Caco-2 (cell line): Measurements from ENCODE around the gene SH3BGRL2. TPM values are rescaled to one million over a fixed set of nuclear protein-coding genes. Genes with fewer than 3 reads are reported as not detected.

Source experiments
- BruUV-seq: library from RNA; stranded (reverse); fragments of 400-500 nt; replicated peaks from 2 replicates; lab custom pipeline; 2021; lab: Mats Ljungman, UMichigan
- CTCF ChIA-PET: fragments of 300-600 bp; sonication (Branson Sonifier 250); formaldehyde crosslinking; loops from one replicate; lab custom pipeline; 2022; ENCODE audit warnings: antibody characterized with exemption; lab: Charles Lee
- POLR2A ChIA-PET: fragments of 300-600 bp; sonication (Branson Sonifier 250); formaldehyde crosslinking; loops from one replicate; lab custom pipeline; 2022; ENCODE audit warnings: antibody characterized with exemption; lab: Charles Lee
- DNase-seq, 2 experiments: peaks; one replicate each; pipeline versions ENCODE4 v3.0.0 to v3.0.0-alpha.2; 2020 to 2022
- H3K27me3 ChIP-seq: replicated peaks from 2 replicates; pipeline ENCODE4 v1.6.0; 2011; ENCODE audit warnings: low read length; ENCODE audit not compliant: control insufficient read depth, insufficient read depth
- H3K36me3 ChIP-seq: 2 replicates; pipeline ENCODE4 v1.5.1; 2011; ENCODE audit warnings: low read length; ENCODE audit not compliant: control insufficient read depth, insufficient read depth
- H3K4me1 ChIP-seq: fragments of 250-450 bp; sonication (Bioruptor Pico); 2 replicates; pipeline ENCODE4 v1.5.1; 2020; ENCODE audit warnings: mild to moderate bottlenecking
- H3K4me3 ChIP-seq: 2 replicates; pipeline ENCODE4 v1.5.1; 2011; ENCODE audit warnings: low read depth, mild to moderate bottlenecking, control low read depth, low read length
- H3K9me3 ChIP-seq: fragments of 250-450 bp; sonication (Bioruptor Pico); 2 replicates; pipeline ENCODE4 v1.5.1; 2020; ENCODE audit warnings: mild to moderate bottlenecking, moderate library complexity
- H3K27ac Mint-ChIP-seq: one replicate; pipeline ENCODE4 v1.8.0; 2022; ENCODE audit warnings: mixed read lengths; ENCODE audit not compliant: unreplicated experiment
- H3K27me3 Mint-ChIP-seq: one replicate; pipeline ENCODE4 v1.8.0; 2022; ENCODE audit warnings: mixed read lengths; ENCODE audit not compliant: insufficient read depth, unreplicated experiment
- H3K36me3 Mint-ChIP-seq: one replicate; pipeline ENCODE4 v1.8.0; 2022; ENCODE audit warnings: mild to moderate bottlenecking, mixed read lengths; ENCODE audit not compliant: insufficient read depth, unreplicated experiment
- H3K4me1 Mint-ChIP-seq: one replicate; pipeline ENCODE4 v1.8.0; 2022; ENCODE audit warnings: low read depth, mixed read lengths; ENCODE audit not compliant: unreplicated experiment
- H3K4me3 Mint-ChIP-seq: one replicate; pipeline ENCODE4 v1.8.0; 2022; ENCODE audit warnings: mild to moderate bottlenecking, moderate library complexity, mixed read lengths; ENCODE audit not compliant: unreplicated experiment
- H3K9me3 Mint-ChIP-seq: one replicate; pipeline ENCODE4 v1.8.0; 2022; ENCODE audit warnings: mixed read lengths; ENCODE audit not compliant: unreplicated experiment
- intact Hi-C: fragments of 100-400 bp; cut with micrococcal nuclease; formaldehyde crosslinking; loops from one replicate; pipeline ENCODE4 v1.10.0; 2022; ENCODE audit not compliant: unreplicated experiment
- total RNA-seq: library from RNA; stranded (reverse); gene quantifications from 2 replicates; pipeline ENCODE4 v1.2.3, GENCODE V29; 2022
- TF ChIP-seq, protein P1 (sequence below), 2 experiments: fragments of 200-600 bp in 1 of 2; IDR thresholded peaks; 1 replicate in 1 of 2; 2 replicates in 1 of 2; pipeline versions ENCODE4 v1.5.1 to v1.8.0; 2011 to 2022; ENCODE audit warnings: antibody characterized with exemption in 1 of 2, control low read depth in 1 of 2, inconsistent platforms in 1 of 2, low read depth in 1 of 2, low read length in 1 of 2, mild to moderate bottlenecking in 1 of 2, moderate library complexity in 1 of 2; ENCODE audit not compliant: insufficient read depth in 1 of 2, severe bottlenecking in 1 of 2, unreplicated experiment in 1 of 2

Gene SH3BGRL2
- total RNA-seq, 1 experiment from 2014 or later: 102 TPM

DNA sequence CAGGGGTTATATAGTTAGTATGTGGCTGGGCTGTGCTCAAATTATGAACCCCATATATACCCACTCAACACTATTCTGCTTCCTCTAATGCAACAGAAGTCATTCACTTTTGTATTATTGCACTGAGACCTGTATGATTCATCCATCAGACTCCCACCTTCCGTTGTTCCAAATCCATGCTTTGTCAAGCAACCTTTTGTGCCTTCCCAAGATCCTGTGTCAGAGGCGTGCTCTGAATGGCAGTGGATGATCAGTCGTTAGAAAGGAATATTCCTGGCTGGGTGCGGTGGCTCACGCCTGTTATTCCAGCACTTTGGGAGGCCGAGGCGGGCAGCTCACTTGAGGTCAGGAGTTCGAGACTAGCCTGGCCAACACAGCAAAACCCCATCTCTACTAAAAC lies 103.2 kb downstream of the SH3BGRL2 start:
- CTCF ChIA-PET: no interaction called here
- Mint-ChIP-seq H3K9me3 (no peaks in the 10 kb centered on the region), H3K4me1 (peaks cover 7% of the 10 kb centered on the region), H3K27ac (no peak overlapping the region), H3K4me3 (no peak overlapping the region), H3K27me3 (peaks cover 2% of the 10 kb centered on the region), H3K36me3 (no peaks in the 10 kb centered on the region)
- TF ChIP-seq, protein P1, sequence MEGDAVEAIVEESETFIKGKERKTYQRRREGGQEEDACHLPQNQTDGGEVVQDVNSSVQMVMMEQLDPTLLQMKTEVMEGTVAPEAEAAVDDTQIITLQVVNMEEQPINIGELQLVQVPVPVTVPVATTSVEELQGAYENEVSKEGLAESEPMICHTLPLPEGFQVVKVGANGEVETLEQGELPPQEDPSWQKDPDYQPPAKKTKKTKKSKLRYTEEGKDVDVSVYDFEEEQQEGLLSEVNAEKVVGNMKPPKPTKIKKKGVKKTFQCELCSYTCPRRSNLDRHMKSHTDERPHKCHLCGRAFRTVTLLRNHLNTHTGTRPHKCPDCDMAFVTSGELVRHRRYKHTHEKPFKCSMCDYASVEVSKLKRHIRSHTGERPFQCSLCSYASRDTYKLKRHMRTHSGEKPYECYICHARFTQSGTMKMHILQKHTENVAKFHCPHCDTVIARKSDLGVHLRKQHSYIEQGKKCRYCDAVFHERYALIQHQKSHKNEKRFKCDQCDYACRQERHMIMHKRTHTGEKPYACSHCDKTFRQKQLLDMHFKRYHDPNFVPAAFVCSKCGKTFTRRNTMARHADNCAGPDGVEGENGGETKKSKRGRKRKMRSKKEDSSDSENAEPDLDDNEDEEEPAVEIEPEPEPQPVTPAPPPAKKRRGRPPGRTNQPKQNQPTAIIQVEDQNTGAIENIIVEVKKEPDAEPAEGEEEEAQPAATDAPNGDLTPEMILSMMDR (IDR thresholded peaks at IDR 0.05; ENCODE audit: insufficient read depth in 1 of 2, low read depth in 1 of 2, low read length in 1 of 2, severe bottlenecking in 1 of 2, unreplicated experiment in 1 of 2): no peak
- BruUV-seq: no TSS peak
- no peaks in the 10 kb centered on the region for H3K36me3 ChIP-seq
- POLR2A ChIA-PET: no interaction called here
- H3K9me3 ChIP-seq: no peaks in the 10 kb centered on the region
- no peak overlapping the region for H3K4me3 ChIP-seq
- no peak for DNase-seq
- no peaks in the 10 kb centered on the region for H3K27me3 ChIP-seq
- intact Hi-C loops: no loop called here
- H3K4me1 ChIP-seq: peaks cover 5% of the 10 kb centered on the region; the same call in 1 of the 2 replicates

DNA sequence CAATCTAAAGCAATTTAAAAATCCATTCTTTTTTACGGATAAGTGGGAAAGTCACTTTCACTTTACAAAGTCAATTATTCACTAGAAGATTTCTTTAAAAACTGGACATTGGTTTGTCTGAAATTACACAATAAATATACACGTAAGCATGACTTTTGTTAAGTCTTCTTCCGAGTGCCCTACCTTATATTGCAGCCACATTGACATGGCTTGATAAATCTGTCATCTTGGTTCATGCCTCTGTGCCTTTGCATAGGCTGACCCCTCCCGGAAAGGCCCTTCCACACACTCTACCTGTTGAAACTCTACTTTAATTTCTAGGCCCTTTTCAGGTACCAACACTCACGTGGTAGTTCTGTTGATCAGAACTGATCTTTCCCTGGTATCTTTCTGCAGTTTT lies 104.1 kb downstream of the SH3BGRL2 start:
- H3K4me1 Mint-ChIP-seq: peaks cover 7% of the 10 kb centered on the region
- H3K9me3 Mint-ChIP-seq: no peaks in the 10 kb centered on the region
- H3K4me1 ChIP-seq: peaks cover 5% of the 10 kb centered on the region; the same call in 1 of the 2 replicates
- H3K27ac Mint-ChIP-seq: no peak overlapping the region
- H3K27me3 ChIP-seq: no peaks in the 10 kb centered on the region
- no peaks in the 10 kb centered on the region for H3K9me3 ChIP-seq
- BruUV-seq: no TSS peak
- H3K4me3 Mint-ChIP-seq: no peak overlapping the region
- H3K36me3 Mint-ChIP-seq: no peaks in the 10 kb centered on the region
- TF ChIP-seq, protein P1 (IDR thresholded peaks at IDR 0.05; ENCODE audit: insufficient read depth in 1 of 2, low read depth in 1 of 2, low read length in 1 of 2, severe bottlenecking in 1 of 2, unreplicated experiment in 1 of 2): no peak
- ChIA-PET POLR2A (no interaction called here), CTCF (no interaction called here)
- H3K27me3 Mint-ChIP-seq: peaks cover 2% of the 10 kb centered on the region
- no peak for DNase-seq
- H3K36me3 ChIP-seq: no peaks in the 10 kb centered on the region
- no peak overlapping the region for H3K4me3 ChIP-seq
- intact Hi-C loops: no loop called here

DNA sequence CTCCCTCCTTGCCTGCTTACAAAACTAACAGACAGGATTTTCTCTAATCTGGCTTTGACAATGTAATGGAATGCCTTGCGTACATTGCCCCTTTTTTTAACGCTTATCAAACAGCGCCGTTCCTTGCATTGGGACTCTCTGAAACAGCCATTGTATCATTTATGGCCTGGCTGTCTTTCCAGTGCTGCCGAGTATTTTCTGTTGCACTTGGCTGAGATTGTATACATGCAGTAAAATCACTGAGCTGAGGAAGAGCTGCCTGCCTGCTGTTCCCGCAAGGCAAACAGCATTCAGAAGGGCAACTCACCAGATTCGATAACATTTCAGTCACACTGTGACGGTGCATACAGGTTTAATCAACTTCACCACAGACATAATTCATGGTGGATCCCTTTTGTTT lies 106.0 kb downstream of the SH3BGRL2 start:
- TF ChIP-seq, protein P1 (IDR thresholded peaks at IDR 0.05; ENCODE audit: insufficient read depth in 1 of 2, low read depth in 1 of 2, low read length in 1 of 2, severe bottlenecking in 1 of 2, unreplicated experiment in 1 of 2): no peak
- BruUV-seq: no TSS peak
- H3K27me3 Mint-ChIP-seq: peaks cover 2% of the 10 kb centered on the region
- peaks cover 5% of the 10 kb centered on the region; the same call in 1 of the 2 replicates for H3K4me1 ChIP-seq
- no peaks in the 10 kb centered on the region for H3K36me3 ChIP-seq
- no peaks in the 10 kb centered on the region for H3K9me3 Mint-ChIP-seq
- no peaks in the 10 kb centered on the region for H3K36me3 Mint-ChIP-seq
- peak overlapping the region; percentile 11 for H3K4me3 Mint-ChIP-seq
- peak in 1 of 2 experiments; percentile 13 for DNase-seq
- intact Hi-C loops: no loop called here
- ChIA-PET CTCF (no interaction called here), POLR2A (no interaction called here)
- H3K9me3 ChIP-seq: no peaks in the 10 kb centered on the region
- H3K4me1 Mint-ChIP-seq: peaks cover 7% of the 10 kb centered on the region
- no peak overlapping the region for H3K4me3 ChIP-seq
- H3K27ac Mint-ChIP-seq: no peak overlapping the region
- H3K27me3 ChIP-seq: no peaks in the 10 kb centered on the region
